ENCODE measurements around the gene SSBP4.

The SSBP4 gene

DNA sequence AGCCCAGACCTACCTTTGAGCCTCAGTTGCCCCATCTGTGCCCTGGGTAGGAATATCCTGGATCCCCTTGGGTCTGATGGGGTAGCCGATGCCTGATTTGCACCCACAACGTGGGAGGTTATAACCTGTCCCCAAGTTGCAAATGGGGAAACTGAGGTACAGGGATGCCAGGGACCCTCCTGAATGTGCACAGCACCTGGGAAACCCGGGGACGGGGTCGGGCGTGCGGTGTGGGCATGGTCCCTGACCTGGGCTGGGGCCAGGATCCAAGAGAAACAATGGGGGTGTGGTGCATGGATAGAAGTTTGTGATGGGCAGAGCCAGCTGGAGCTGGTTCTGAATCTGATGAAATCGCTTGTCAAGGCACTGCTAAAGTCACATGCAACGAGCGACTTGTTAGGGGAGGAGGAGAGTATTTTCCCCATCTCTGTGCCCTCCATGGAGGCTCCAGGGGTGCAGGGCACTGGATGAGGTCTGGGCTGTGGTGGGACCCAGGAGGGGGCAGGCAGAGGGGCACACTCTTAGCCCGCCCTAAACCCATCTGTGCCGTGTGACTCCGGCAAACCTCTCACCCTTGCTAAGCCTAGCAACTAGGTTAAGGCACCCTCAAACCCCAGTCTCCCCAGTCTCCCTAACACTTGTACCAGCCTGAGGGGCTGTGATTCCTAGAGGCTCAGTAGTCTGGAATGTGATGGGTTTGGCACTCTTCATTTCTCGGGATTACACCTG lies 32.5 kb upstream of the SSBP4 start:
- Histone ChIP-seq H3K27me3 (ENCODE audit: control insufficient read depth in 1 of 2, insufficient read depth in 2 of 2, low read length in 2 of 2) (peaks cover 12 to 35% of the 10 kb centered on the region in 2 donors), H3K36me3 (ENCODE audit: control insufficient read depth in 2 of 2, insufficient read depth in 2 of 2, low read length in 2 of 2) (no peaks in the 10 kb centered on the region), H3K9me3 (ENCODE audit: control insufficient read depth in 2 of 2, low read length in 2 of 2) (no peaks in the 10 kb centered on the region), H3K9ac (ENCODE audit: low read length in 2 of 2) (no peak overlapping the region), H3K4me1 (ENCODE audit: control insufficient read depth, insufficient read depth, low read length) (peaks cover 12% of the 10 kb centered on the region), H3K27ac (ENCODE audit: low read length) (no peak overlapping the region), H3K4me3 (ENCODE audit: low read length in 2 of 2) (peak overlapping the region in 1 of 2 donors; percentile 15)

DNA sequence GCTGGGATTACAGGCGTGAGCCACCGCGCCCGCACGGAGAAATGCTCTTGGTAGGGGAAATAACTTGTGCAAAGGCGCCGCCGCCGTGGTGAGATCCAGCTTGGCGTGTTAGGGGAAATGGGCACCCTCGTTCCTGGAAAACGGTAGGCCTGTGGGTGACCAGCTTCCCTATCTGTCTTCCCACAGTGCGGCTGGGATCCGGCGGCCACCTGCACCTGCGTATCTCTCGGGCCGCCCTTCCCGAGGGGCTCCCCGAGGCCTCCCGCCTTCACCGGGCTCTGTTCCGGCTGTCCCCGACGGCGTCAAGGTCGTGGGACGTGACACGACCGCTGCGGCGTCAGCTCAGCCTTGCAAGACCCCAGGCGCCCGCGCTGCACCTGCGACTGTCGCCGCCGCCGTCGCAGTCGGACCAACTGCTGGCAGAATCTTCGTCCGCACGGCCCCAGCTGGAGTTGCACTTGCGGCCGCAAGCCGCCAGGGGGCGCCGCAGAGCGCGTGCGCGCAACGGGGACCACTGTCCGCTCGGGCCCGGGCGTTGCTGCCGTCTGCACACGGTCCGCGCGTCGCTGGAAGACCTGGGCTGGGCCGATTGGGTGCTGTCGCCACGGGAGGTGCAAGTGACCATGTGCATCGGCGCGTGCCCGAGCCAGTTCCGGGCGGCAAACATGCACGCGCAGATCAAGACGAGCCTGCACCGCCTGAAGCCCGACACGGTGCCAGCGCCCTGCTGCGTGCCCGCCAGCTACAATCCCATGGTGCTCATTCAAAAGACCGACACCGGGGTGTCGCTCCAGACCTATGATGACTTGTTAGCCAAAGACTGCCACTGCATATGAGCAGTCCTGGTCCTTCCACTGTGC lies 30.9 kb upstream of the SSBP4 start:
- Histone ChIP-seq H3K4me3 (ENCODE audit: low read length in 2 of 2) (peak overlapping the region in 1 of 2 donors; percentile 74), H3K4me1 (ENCODE audit: control insufficient read depth, insufficient read depth, low read length) (peaks cover 12% of the 10 kb centered on the region), H3K9ac (ENCODE audit: low read length in 2 of 2) (no peak overlapping the region), H3K36me3 (ENCODE audit: control insufficient read depth in 2 of 2, insufficient read depth in 2 of 2, low read length in 2 of 2) (no peaks in the 10 kb centered on the region), H3K27me3 (ENCODE audit: control insufficient read depth in 1 of 2, insufficient read depth in 2 of 2, low read length in 2 of 2) (peaks cover 8 to 24% of the 10 kb centered on the region in 2 donors), H3K9me3 (ENCODE audit: control insufficient read depth in 2 of 2, low read length in 2 of 2) (no peaks in the 10 kb centered on the region), H3K27ac (ENCODE audit: low read length) (no peak overlapping the region)

DNA sequence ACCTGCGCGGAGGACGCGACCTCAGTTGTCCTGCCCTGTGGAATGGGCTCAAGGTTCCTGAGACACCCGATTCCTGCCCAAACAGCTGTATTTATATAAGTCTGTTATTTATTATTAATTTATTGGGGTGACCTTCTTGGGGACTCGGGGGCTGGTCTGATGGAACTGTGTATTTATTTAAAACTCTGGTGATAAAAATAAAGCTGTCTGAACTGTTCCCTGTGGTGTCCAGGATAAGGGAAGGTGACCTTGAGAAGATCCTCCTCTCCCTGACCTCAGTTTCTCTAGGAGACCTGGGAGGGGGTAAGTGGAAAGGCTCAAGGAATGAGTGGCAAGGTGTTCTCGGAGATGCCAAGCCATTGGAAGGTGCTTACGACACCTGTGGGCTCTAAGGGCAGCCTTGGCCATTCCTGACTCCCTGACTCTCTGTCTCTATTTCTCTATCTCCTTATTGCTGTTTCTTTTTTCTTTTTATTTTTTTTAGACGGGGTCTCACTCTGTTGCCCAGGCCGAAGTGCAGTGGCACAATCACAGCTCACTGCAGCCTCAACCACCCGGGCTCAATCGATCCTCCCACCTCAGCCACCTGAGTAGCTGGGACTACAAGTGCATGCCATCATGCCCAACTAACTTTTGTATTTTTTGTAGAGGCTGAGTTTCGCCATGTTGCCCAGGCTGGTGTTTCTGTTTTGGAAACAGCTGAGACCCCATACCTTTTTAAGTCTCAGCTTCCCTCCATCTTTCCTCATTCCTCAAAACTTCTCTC lies 30.1 kb upstream of the SSBP4 start:
- no peaks in the 10 kb centered on the region for H3K9me3 ChIP-seq (ENCODE audit: control insufficient read depth in 2 of 2, low read length in 2 of 2)
- H3K27me3 ChIP-seq (ENCODE audit: control insufficient read depth in 1 of 2, insufficient read depth in 2 of 2, low read length in 2 of 2), result peaks cover 8 to 24% of the 10 kb centered on the region in 2 donors
- H3K36me3 ChIP-seq (ENCODE audit: control insufficient read depth in 2 of 2, insufficient read depth in 2 of 2, low read length in 2 of 2), result no peaks in the 10 kb centered on the region
- no peak overlapping the region for H3K27ac ChIP-seq (ENCODE audit: low read length)
- no peak overlapping the region for H3K4me3 ChIP-seq (ENCODE audit: low read length in 2 of 2)
- peaks cover 12% of the 10 kb centered on the region for H3K4me1 ChIP-seq (ENCODE audit: control insufficient read depth, insufficient read depth, low read length)
- no peak overlapping the region for H3K9ac ChIP-seq (ENCODE audit: low read length in 2 of 2)

DNA sequence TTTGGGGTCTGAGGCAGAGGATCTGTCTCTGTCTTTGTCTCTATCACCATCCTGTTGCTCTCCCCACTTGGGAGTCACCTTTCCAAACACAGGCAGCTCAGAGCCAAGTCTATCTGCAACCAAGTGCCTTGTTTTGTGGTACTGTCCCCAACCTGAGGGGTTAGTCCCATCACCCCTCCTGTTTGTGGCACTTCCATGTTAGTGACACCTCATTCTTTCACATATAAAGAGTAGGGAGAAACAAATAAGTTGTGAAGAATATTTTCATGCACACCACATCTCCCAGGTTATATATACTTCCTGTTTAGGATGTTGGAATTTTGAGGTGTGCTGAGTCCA lies 29.5 kb upstream of the SSBP4 start:
- no peak overlapping the region for H3K4me3 ChIP-seq (ENCODE audit: low read length in 2 of 2)
- H3K27me3 ChIP-seq (ENCODE audit: control insufficient read depth in 1 of 2, insufficient read depth in 2 of 2, low read length in 2 of 2), result peaks cover 8 to 23% of the 10 kb centered on the region in 2 donors
- no peak overlapping the region for H3K9ac ChIP-seq (ENCODE audit: low read length in 2 of 2)
- no peaks in the 10 kb centered on the region for H3K9me3 ChIP-seq (ENCODE audit: control insufficient read depth in 2 of 2, low read length in 2 of 2)
- H3K36me3 ChIP-seq (ENCODE audit: control insufficient read depth in 2 of 2, insufficient read depth in 2 of 2, low read length in 2 of 2), result no peaks in the 10 kb centered on the region
- H3K27ac ChIP-seq (ENCODE audit: low read length), result no peak overlapping the region
- H3K4me1 ChIP-seq (ENCODE audit: control insufficient read depth, insufficient read depth, low read length), result peaks cover 12% of the 10 kb centered on the region

DNA sequence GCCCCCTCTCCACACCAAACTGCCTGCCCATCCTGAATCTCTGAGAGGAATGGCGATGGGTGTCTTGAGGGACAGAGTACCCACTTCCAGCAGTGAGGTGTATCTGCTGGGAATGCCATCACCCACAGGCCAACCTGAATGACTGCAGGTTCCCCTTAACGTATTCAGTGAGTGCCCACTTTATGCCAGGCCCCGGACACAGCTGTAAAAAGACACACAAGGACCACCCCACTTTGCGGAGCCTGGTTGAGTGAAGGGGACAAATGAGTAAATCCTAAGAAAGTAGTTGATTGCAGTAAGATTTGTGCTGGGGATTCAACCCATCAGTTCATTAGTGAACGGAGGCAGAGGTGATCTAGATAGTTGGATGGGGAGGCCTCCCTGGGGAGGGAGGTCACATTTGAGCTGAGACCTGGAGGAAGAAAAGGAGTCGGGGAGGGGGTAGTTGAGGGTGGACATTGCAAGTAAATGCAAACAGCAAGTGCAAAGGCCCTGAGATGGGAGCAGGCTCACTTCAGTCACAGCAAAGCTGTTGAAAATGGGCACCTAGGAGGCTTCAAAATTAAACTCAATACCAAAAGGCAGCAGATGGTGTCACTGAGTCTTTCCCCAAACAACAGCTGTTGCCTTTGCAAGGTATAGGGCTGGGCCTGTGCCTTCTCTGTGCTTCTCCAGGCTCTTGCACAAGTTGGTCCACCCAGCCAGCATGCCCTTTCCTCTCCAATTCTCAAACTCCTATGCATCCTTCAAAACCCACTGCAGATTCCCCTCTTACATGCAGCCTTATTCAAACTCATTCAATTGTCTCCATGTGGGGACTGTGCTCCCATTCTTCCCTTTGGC lies 28.9 kb upstream of the SSBP4 start:
- Histone ChIP-seq H3K9me3 (ENCODE audit: control insufficient read depth in 2 of 2, low read length in 2 of 2) (no peaks in the 10 kb centered on the region), H3K27ac (ENCODE audit: low read length) (no peak overlapping the region), H3K9ac (ENCODE audit: low read length in 2 of 2) (no peak overlapping the region), H3K36me3 (ENCODE audit: control insufficient read depth in 2 of 2, insufficient read depth in 2 of 2, low read length in 2 of 2) (no peaks in the 10 kb centered on the region), H3K27me3 (ENCODE audit: control insufficient read depth in 1 of 2, insufficient read depth in 2 of 2, low read length in 2 of 2) (peaks cover 4 to 18% of the 10 kb centered on the region in 2 donors), H3K4me3 (ENCODE audit: low read length in 2 of 2) (no peak overlapping the region), H3K4me1 (ENCODE audit: control insufficient read depth, insufficient read depth, low read length) (peaks cover 12% of the 10 kb centered on the region)

DNA sequence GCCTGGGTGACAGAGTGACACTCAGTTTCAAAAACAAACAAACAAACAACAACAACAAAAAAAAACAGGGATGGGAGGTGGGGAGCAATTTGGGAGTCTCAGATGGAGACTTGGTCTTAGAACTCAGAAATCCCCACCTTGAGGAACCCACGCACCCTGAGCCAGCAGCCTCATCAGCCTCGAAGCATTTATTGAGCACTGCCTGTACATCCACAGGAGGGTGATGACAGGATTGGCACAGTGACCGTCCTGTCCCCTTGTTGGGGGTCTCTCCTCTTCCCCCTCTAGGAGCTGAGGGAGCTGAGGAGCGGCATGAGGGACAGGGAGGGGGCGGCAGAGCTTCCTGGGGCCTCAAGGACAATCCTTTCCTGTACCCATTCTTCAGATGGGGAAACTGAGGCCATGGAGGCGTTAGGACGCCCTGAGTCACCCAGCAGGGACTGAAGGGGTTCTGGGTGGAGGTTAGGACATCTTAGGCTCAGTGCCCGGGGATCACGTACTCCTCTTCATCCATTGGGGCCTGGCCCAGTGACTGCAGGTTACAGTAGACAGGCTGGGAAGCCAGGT lies 27.6 kb upstream of the SSBP4 start:
- H3K9ac ChIP-seq (ENCODE audit: low read length in 2 of 2), result no peak overlapping the region
- peaks cover 9% of the 10 kb centered on the region for H3K4me1 ChIP-seq (ENCODE audit: control insufficient read depth, insufficient read depth, low read length)
- no peak overlapping the region for H3K4me3 ChIP-seq (ENCODE audit: low read length in 2 of 2)
- no peaks in the 10 kb centered on the region for H3K9me3 ChIP-seq (ENCODE audit: control insufficient read depth in 2 of 2, low read length in 2 of 2)
- no peak overlapping the region for H3K27ac ChIP-seq (ENCODE audit: low read length)
- H3K36me3 ChIP-seq (ENCODE audit: control insufficient read depth in 2 of 2, insufficient read depth in 2 of 2, low read length in 2 of 2), result no peaks in the 10 kb centered on the region
- peaks cover 6 to 9% of the 10 kb centered on the region in 2 donors for H3K27me3 ChIP-seq (ENCODE audit: control insufficient read depth in 1 of 2, insufficient read depth in 2 of 2, low read length in 2 of 2)

DNA sequence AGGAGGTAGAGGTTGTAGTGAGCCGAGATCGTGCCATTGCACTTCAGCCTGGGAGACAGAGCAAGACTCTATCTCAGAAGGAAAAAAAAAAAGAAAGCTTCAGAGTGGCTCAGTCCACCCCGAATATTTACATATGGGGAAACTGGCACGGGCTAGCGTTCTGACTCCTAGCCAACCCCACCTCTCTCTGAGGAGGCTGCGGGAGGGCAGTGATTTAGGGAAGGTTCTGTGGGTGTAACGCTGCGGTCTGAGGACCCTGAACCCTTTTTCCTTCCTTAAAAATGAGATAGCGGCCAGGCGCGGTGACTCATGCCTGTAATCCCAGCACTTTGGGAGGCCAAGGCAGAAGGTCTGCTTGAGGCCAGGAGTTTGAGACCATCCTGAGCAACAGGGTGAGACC lies 26.8 kb upstream of the SSBP4 start:
- Histone ChIP-seq H3K9ac (ENCODE audit: low read length in 2 of 2) (no peak overlapping the region), H3K36me3 (ENCODE audit: control insufficient read depth in 2 of 2, insufficient read depth in 2 of 2, low read length in 2 of 2) (no peaks in the 10 kb centered on the region), H3K27ac (ENCODE audit: low read length) (no peak overlapping the region), H3K27me3 (ENCODE audit: control insufficient read depth in 1 of 2, insufficient read depth in 2 of 2, low read length in 2 of 2) (peaks cover 11 to 14% of the 10 kb centered on the region in 2 donors), H3K4me3 (ENCODE audit: low read length in 2 of 2) (no peak overlapping the region), H3K4me1 (ENCODE audit: control insufficient read depth, insufficient read depth, low read length) (peaks cover 13% of the 10 kb centered on the region), H3K9me3 (ENCODE audit: control insufficient read depth in 2 of 2, low read length in 2 of 2) (no peaks in the 10 kb centered on the region)

DNA sequence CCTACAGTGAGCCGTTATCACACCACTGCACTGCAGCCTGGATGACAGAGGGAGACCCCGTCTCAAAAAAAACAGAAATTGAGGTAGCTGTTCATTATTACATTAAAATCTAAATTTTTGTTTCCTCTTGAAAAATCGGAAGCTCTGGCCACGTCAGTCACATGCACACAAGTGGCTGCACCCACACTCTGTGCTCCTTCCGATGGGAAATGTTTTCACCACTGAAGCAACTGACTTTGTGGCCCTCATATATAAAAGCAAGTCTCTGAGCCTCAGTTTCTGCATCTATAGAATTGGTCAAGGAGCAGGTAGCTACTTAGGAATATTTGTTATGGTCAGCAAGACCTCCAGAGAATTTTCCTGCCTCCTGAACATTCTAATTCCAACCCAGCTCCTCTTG lies 26.3 kb upstream of the SSBP4 start:
- H3K4me1 ChIP-seq (ENCODE audit: control insufficient read depth, insufficient read depth, low read length), result peaks cover 12% of the 10 kb centered on the region
- H3K9me3 ChIP-seq (ENCODE audit: control insufficient read depth in 2 of 2, low read length in 2 of 2), result no peaks in the 10 kb centered on the region
- no peak overlapping the region for H3K27ac ChIP-seq (ENCODE audit: low read length)
- peaks cover 16 to 19% of the 10 kb centered on the region in 2 donors for H3K27me3 ChIP-seq (ENCODE audit: control insufficient read depth in 1 of 2, insufficient read depth in 2 of 2, low read length in 2 of 2)
- H3K4me3 ChIP-seq (ENCODE audit: low read length in 2 of 2), result no peak overlapping the region
- no peaks in the 10 kb centered on the region for H3K36me3 ChIP-seq (ENCODE audit: control insufficient read depth in 2 of 2, insufficient read depth in 2 of 2, low read length in 2 of 2)
- H3K9ac ChIP-seq (ENCODE audit: low read length in 2 of 2), result no peak overlapping the region

DNA sequence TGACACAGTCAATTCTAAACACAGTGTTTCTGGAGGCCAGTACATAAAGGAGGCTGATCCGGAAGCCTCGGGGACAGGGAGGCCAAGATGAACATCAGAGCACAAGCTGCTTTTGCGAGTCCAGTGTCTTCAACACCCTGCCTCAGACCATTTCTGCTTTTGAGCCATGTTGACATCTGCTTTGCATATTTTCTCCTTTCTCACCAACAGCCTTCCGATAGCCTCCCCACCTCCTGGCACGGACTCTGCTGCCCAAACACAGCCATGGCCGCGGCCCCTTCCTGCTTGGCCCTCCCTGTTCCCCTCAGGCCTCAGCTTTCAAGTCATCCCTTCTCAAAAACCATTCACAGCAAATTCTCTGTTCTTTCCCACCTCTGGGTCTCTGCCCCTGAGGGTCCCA lies 25.4 kb upstream of the SSBP4 start:
- no peak overlapping the region for H3K9ac ChIP-seq (ENCODE audit: low read length in 2 of 2)
- H3K9me3 ChIP-seq (ENCODE audit: control insufficient read depth in 2 of 2, low read length in 2 of 2), result no peaks in the 10 kb centered on the region
- peaks cover 21 to 22% of the 10 kb centered on the region in 2 donors for H3K27me3 ChIP-seq (ENCODE audit: control insufficient read depth in 1 of 2, insufficient read depth in 2 of 2, low read length in 2 of 2)
- no peaks in the 10 kb centered on the region for H3K36me3 ChIP-seq (ENCODE audit: control insufficient read depth in 2 of 2, insufficient read depth in 2 of 2, low read length in 2 of 2)
- H3K4me1 ChIP-seq (ENCODE audit: control insufficient read depth, insufficient read depth, low read length), result peaks cover 4% of the 10 kb centered on the region
- no peak overlapping the region for H3K27ac ChIP-seq (ENCODE audit: low read length)
- H3K4me3 ChIP-seq (ENCODE audit: low read length in 2 of 2), result no peak overlapping the region

Data from stomach smooth muscle (tissue), 2 donors.